OCI-LY7 (cell line): ENCODE measurements around the gene FOXJ1. TPM values are rescaled to one million over a fixed set of nuclear protein-coding genes. Genes with fewer than 3 reads are reported as not detected.

Experiments
- BruUV-seq: library from RNA; stranded (reverse); fragments of 400-500 nt; replicated peaks from 2 replicates; lab custom pipeline; 2021; lab: Mats Ljungman, UMichigan
- CTCF ChIA-PET: fragments of 300-600 bp; sonication (Branson Sonifier 250); formaldehyde crosslinking; loops from one replicate; lab custom pipeline; 2022; ENCODE audit warnings: antibody characterized with exemption; ENCODE audit not compliant: unreplicated experiment; lab: Charles Lee
- POLR2A ChIA-PET: fragments of 300-600 bp; sonication (Branson Sonifier 250); formaldehyde crosslinking; loops from one replicate; lab custom pipeline; 2022; ENCODE audit warnings: antibody characterized with exemption; lab: Charles Lee
- DNase-seq: peaks from one replicate; pipeline ENCODE4 v3.0.0-alpha.2; 2015; ENCODE audit warnings: low spot score
- H2AFZ ChIP-seq: fragments of 200-600 bp; sonication (generic), shearing (Covaris generic); 2 replicates; pipeline ENCODE4 v1.6.1; 2014; ENCODE audit warnings: mild to moderate bottlenecking, antibody characterized with exemption, low read length, moderate library complexity
- H3K27ac ChIP-seq: fragments of 200-600 bp; sonication (generic); 2 replicates; pipeline ENCODE4 v1.5.1; 2014; ENCODE audit warnings: mixed run types, low read depth, mild to moderate bottlenecking, moderate library complexity, low read length, inconsistent platforms; ENCODE audit not compliant: poor library complexity, severe bottlenecking
- H3K36me3 ChIP-seq: fragments of 200-600 bp; sonication (generic); 2 replicates; pipeline ENCODE4 v1.6.1; 2014; ENCODE audit warnings: mild to moderate bottlenecking, antibody characterized with exemption, low read length, moderate library complexity, mixed read lengths; ENCODE audit not compliant: insufficient read depth
- H3K4me1 ChIP-seq: fragments of 200-600 bp; sonication (generic); 2 replicates; pipeline ENCODE4 v1.5.1; 2014; ENCODE audit warnings: mild to moderate bottlenecking, low read length; ENCODE audit not compliant: insufficient read depth, poor library complexity, severe bottlenecking
- H3K4me2 ChIP-seq: fragments of 200-600 bp; sonication (generic); 2 replicates; pipeline ENCODE4 v1.6.1; 2014; ENCODE audit warnings: mild to moderate bottlenecking, low read length
- H3K4me3 ChIP-seq: fragments of 200-600 bp; sonication (generic); 2 replicates; pipeline ENCODE4 v1.5.1; 2014; ENCODE audit warnings: mild to moderate bottlenecking, low read depth, low read length; ENCODE audit not compliant: poor library complexity, severe bottlenecking
- H3K79me2 ChIP-seq: fragments of 200-600 bp; sonication (generic); 2 replicates; pipeline ENCODE4 v1.6.1; 2016; ENCODE audit warnings: low read depth, mild to moderate bottlenecking, low read length, moderate library complexity, mixed read lengths; ENCODE audit not compliant: insufficient read depth
- H3K9me2 ChIP-seq: fragments of 200-600 bp; sonication (generic); 2 replicates; pipeline ENCODE4 v1.6.1; 2016; ENCODE audit warnings: mild to moderate bottlenecking, low read length, mixed read lengths; ENCODE audit not compliant: insufficient read depth
- H3K9me3 ChIP-seq: fragments of 200-600 bp; sonication (generic); 2 replicates; pipeline ENCODE4 v1.6.1; 2014; ENCODE audit warnings: mild to moderate bottlenecking, mixed run types, low read length, mixed read lengths
- H4K20me1 ChIP-seq: fragments of 200-600 bp; sonication (generic); 2 replicates; pipeline ENCODE4 v1.6.1; 2014; ENCODE audit warnings: mild to moderate bottlenecking, antibody characterized with exemption, low read length, moderate library complexity, mixed read lengths; ENCODE audit not compliant: insufficient read depth
- CTCF ChIP-seq: fragments of 200-600 bp; sonication (generic); conservative IDR thresholded peaks from 2 replicates; pipeline ENCODE4 v1.5.1; 2014; ENCODE audit warnings: mild to moderate bottlenecking, antibody characterized with exemption, low read length, moderate library complexity, mixed read lengths
- EZH2phosphoT487 ChIP-seq: fragments of 200-600 bp; sonication (generic); IDR thresholded peaks from 2 replicates; pipeline ENCODE4 v1.6.1; 2018; ENCODE audit warnings: low read depth, borderline replicate concordance, mild to moderate bottlenecking, mixed run types, antibody characterized with exemption, low read length, moderate library complexity, mixed read lengths
- intact Hi-C: fragments of 100-400 bp; cut with micrococcal nuclease; formaldehyde crosslinking; loops from one replicate; pipeline ENCODE4 v1.10.0; 2022; ENCODE audit not compliant: unreplicated experiment
- total RNA-seq, 2 experiments: library from RNA; depleted of rRNA in 1 of 2; stranded (reverse); fragments of >200 nt in 1 of 2; shearing (Covaris generic) in 1 of 2; gene quantifications; 2 replicates each; pipeline ENCODE4 v1.2.3, GENCODE V29; 2014 to 2022

Gene FOXJ1
- total RNA-seq, 2 experiments from 2014 or later = not detected

- DNase-seq = no peak
- H3K27ac ChIP-seq = no peak overlapping the region
- no peaks in the 10 kb centered on the region for H4K20me1 ChIP-seq
- no peak overlapping the region for H3K4me2 ChIP-seq
- no peaks in the 10 kb centered on the region for H3K9me2 ChIP-seq
- ChIA-PET CTCF (interaction anchor here (0.6 kb wide), 1 partner anchor 19 kb away, joined by 3 read pairs; no protein-coding TSS in a partner anchor), POLR2A (interaction anchor here (1.3 kb wide), 1 partner anchor 45 kb away, joined by 3 read pairs; the partner anchor contains the start of gene EXOC7)
- no peak overlapping the region for H2AFZ ChIP-seq
- intact Hi-C loops = no loop called here
- no TSS peak for BruUV-seq
- no peaks in the 10 kb centered on the region for H3K9me3 ChIP-seq
- H3K36me3 ChIP-seq = no peaks in the 10 kb centered on the region
- TF ChIP-seq EZH2phosphoT487 = no peak
- no peak for TF ChIP-seq CTCF
- peaks cover 46% of the 10 kb centered on the region for H3K4me1 ChIP-seq
- H3K4me3 ChIP-seq = no peak overlapping the region
- H3K79me2 ChIP-seq = no peaks in the 10 kb centered on the region
Observed at GRCh38 chr17:76149214-76149613, 8.2 kb upstream of the FOXJ1 start.

- TF ChIP-seq EZH2phosphoT487 = no peak
- no peak for TF ChIP-seq CTCF
- intact Hi-C loops = no loop called here
- ChIA-PET CTCF (no interaction called here), POLR2A (no interaction called here)
- H3K4me1 ChIP-seq = peaks cover 58% of the 10 kb centered on the region
- H3K9me2 ChIP-seq = no peaks in the 10 kb centered on the region
- no peak for DNase-seq
- no peaks in the 10 kb centered on the region for H3K36me3 ChIP-seq
- no peaks in the 10 kb centered on the region for H3K79me2 ChIP-seq
- no peaks in the 10 kb centered on the region for H4K20me1 ChIP-seq
- H3K9me3 ChIP-seq = no peaks in the 10 kb centered on the region
- BruUV-seq = no TSS peak
- no peak overlapping the region for H3K27ac ChIP-seq
- no peak overlapping the region for H3K4me3 ChIP-seq
- no peak overlapping the region for H3K4me2 ChIP-seq
- H2AFZ ChIP-seq = no peak overlapping the region
Observed at GRCh38 chr17:76148015-76148326, 6.9 kb upstream of the FOXJ1 start.

GRCh38 chr17:76147211-76148014, 6.4 kb upstream of the FOXJ1 start:
- H3K4me1 ChIP-seq = peaks cover 64% of the 10 kb centered on the region
- H3K4me3 ChIP-seq = no peak overlapping the region
- BruUV-seq = no TSS peak
- no peaks in the 10 kb centered on the region for H3K36me3 ChIP-seq
- intact Hi-C loops = no loop called here
- H3K79me2 ChIP-seq = no peaks in the 10 kb centered on the region
- peak; percentile 41 for DNase-seq
- no peak overlapping the region for H2AFZ ChIP-seq
- ChIA-PET POLR2A (interaction anchor here (0.7 to 1.6 kb wide), 3 partner anchors 13 to 125 kb away, joined by 3 to 9 read pairs (median 6); no protein-coding TSS in a partner anchor), CTCF (no interaction called here)
- no peak for TF ChIP-seq EZH2phosphoT487
- peak; percentile 90 for TF ChIP-seq CTCF
- no peak overlapping the region for H3K4me2 ChIP-seq
- no peaks in the 10 kb centered on the region for H4K20me1 ChIP-seq
- H3K9me2 ChIP-seq = no peaks in the 10 kb centered on the region
- H3K27ac ChIP-seq = peak overlapping the region; percentile 70
- H3K9me3 ChIP-seq = no peaks in the 10 kb centered on the region
